Measurements from ENCODE around the gene ABHD12.
"Not testable (repeated sequence)": the region's sequence is repeated elsewhere in the genome, so short reads cannot be mapped to it uniquely, and the experiment has no call there.

The ABHD12 gene

DNA sequence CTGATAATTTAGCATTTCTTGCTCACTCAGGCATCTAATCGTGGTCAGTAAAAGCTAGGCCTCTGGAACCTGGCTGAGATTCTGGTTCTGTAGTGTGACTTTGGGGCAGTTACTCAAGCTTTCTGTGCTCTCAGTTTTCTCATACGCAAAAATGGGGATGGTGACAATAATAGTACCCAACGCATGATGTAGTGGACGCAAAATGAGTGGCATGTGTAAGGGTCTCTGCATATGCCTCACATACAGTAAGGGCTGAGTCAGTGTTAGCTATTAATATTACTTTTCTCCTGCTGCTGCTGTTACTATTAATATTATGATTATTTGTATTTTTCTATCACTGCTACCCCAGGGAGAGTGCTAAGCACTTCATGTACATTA lies 17.5 kb upstream of the ABHD12 start:
- Histone ChIP-seq H3K9me3 (replicated peaks in 1 of 2; ENCODE audit: control insufficient read depth in 2 of 2, insufficient read depth in 1 of 2, low read depth in 1 of 2, low read length in 2 of 2) (peaks cover 2 to 3% of the 10 kb centered on the region in 2 donors), H3K4ac (ENCODE audit: low read length) (no peak overlapping the region), H3K18ac (ENCODE audit: low read length) (no peak overlapping the region), H3K9ac (ENCODE audit: low read depth, low read length, poor library complexity) (no peak overlapping the region), H2BK5ac (ENCODE audit: low read length) (no peak overlapping the region), H3K36me3 (replicated peaks in 1 of 2; ENCODE audit: control insufficient read depth in 2 of 2, insufficient read depth in 2 of 2, low read length in 2 of 2) (peaks cover 3 to 39% of the 10 kb centered on the region in 2 donors), H2BK15ac (ENCODE audit: low read length) (no peak overlapping the region), H2AFZ (ENCODE audit: low read length) (peak overlapping the region; percentile 90), H2AK5ac (ENCODE audit: low read depth, low read length) (no peak overlapping the region), H3K79me1 (ENCODE audit: low read depth, low read length) (peaks cover 11% of the 10 kb centered on the region), H3K14ac (ENCODE audit: low read length) (no peak overlapping the region), H3K27ac (replicated peaks; ENCODE audit: low read length) (no peak overlapping the region), H4K91ac (ENCODE audit: low read depth, low read length, poor library complexity) (no peak overlapping the region), H3K4me3 (ENCODE audit: low read length in 2 of 2) (peak overlapping the region; percentile 83 to 95), H2BK120ac (ENCODE audit: low read depth, low read length) (no peak overlapping the region), H3K23ac (ENCODE audit: low read depth, low read length, poor library complexity) (no peak overlapping the region), H3K4me2 (ENCODE audit: insufficient read depth, low read length, poor library complexity, severe bottlenecking) (peak overlapping the region; percentile 65), H3K4me1 (ENCODE audit: control insufficient read depth in 2 of 2, insufficient read depth in 1 of 2, low read depth in 1 of 2, low read length in 2 of 2) (peaks cover 5% of the 10 kb centered on the region in 2 donors), H2BK12ac (ENCODE audit: low read length) (no peak overlapping the region), H3K27me3 (ENCODE audit: control insufficient read depth in 3 of 3, insufficient read depth in 3 of 3, low read depth in 1 of 3, low read length in 3 of 3) (no peaks in the 10 kb centered on the region), H4K8ac (ENCODE audit: low read depth, low read length) (no peak overlapping the region)
- no CpG with 5 or more reads among the region's 4 CpGs for WGBS, 2 donors (ENCODE audit: extremely low coverage in 2 of 2, insufficient read length in 2 of 2, insufficient replicate concordance in 1 of 2)
- DNase-seq (ENCODE audit: low spot score), result no peak

DNA sequence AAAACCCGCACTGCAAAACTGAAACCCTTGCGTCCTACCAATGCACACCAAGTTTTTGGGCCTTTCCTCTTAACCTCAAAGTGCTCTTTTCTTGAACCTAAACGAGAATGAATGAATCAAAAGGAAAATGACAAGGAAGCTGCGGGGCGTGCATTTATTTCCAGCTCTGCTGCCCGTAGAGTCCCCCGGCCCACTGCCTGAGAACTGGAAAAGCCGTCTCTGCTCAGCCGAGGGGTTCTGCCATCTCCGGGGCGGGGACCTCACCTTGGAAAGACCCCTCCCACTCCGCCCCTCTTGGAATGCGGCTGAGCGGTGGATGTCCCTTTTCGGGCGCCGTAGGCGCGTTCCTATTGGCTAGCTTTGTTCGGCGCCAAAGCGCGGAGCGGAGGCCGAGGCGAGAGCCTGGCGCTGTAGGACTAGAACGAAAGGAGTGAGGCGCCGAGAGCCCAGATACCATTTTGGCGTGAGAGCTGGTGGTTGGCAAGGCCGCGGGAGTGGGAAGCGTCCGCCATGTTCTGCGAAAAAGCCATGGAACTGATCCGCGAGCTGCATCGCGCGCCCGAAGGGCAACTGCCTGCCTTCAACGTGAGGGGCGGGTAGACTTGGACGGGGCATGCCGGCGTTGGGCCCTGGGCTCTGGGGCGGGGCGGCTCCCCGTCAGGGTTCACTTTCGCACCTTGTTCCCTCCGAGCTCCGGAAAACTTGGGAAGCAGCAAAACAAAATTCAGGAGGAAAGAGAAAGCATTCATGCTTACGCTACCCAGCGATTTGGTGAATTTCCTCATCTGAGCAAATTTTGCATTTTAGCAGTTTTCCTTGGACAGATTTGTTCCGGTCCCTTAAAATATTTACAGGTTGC lies 16.9 kb upstream of the ABHD12 start, which contains the start of gene GINS1:
TSS of gene GINS1 (plus strand) at position 363 of the 859 bp plus-strand sequence. CDS start at position 511, 148 bp downstream.
- peak within 1 kb of the TSS; percentile 65 for H3K4me2 ChIP-seq (ENCODE audit: insufficient read depth, low read length, poor library complexity, severe bottlenecking)
- H3K79me1 ChIP-seq (ENCODE audit: low read depth, low read length), result peaks cover 11% of the 10 kb centered on the region
- H3K9me3 ChIP-seq (replicated peaks in 1 of 2; ENCODE audit: control insufficient read depth in 2 of 2, insufficient read depth in 1 of 2, low read depth in 1 of 2, low read length in 2 of 2), result peaks cover 3 to 10% of the 10 kb centered on the region in 2 donors
- peak within 1 kb of the TSS; percentile 83 to 95 for H3K4me3 ChIP-seq (ENCODE audit: low read length in 2 of 2)
- peak within 1 kb of the TSS; percentile 90 for H2AFZ ChIP-seq (ENCODE audit: low read length)
- no peaks in the 10 kb centered on the region for H3K27me3 ChIP-seq (ENCODE audit: control insufficient read depth in 3 of 3, insufficient read depth in 3 of 3, low read depth in 1 of 3, low read length in 3 of 3)
- H4K91ac ChIP-seq (ENCODE audit: low read depth, low read length, poor library complexity), result no peak within 1 kb of the TSS
- no peak within 1 kb of the TSS for H2BK12ac ChIP-seq (ENCODE audit: low read length)
- no CpG with 5 or more reads among the region's 56 CpGs for WGBS, 2 donors (ENCODE audit: extremely low coverage in 2 of 2, insufficient read length in 2 of 2, insufficient replicate concordance in 1 of 2)
- peak within 1 kb of the TSS; percentile 12 for H2AK5ac ChIP-seq (ENCODE audit: low read depth, low read length)
- H3K14ac ChIP-seq (ENCODE audit: low read length), result peak within 1 kb of the TSS; percentile 87
- peak within 1 kb of the TSS; percentile 74 for H3K27ac ChIP-seq (replicated peaks; ENCODE audit: low read length)
- no peak within 1 kb of the TSS for H2BK5ac ChIP-seq (ENCODE audit: low read length)
- no peak within 1 kb of the TSS for H2BK120ac ChIP-seq (ENCODE audit: low read depth, low read length)
- H3K4me1 ChIP-seq (ENCODE audit: control insufficient read depth in 2 of 2, insufficient read depth in 1 of 2, low read depth in 1 of 2, low read length in 2 of 2), result peaks cover 5% of the 10 kb centered on the region in 2 donors
- peak within 1 kb of the TSS; percentile 96 for H3K9ac ChIP-seq (ENCODE audit: low read depth, low read length, poor library complexity)
- no peak within 1 kb of the TSS for H3K4ac ChIP-seq (ENCODE audit: low read length)
- peak; percentile 88 for DNase-seq (ENCODE audit: low spot score)
- H3K36me3 ChIP-seq (replicated peaks in 1 of 2; ENCODE audit: control insufficient read depth in 2 of 2, insufficient read depth in 2 of 2, low read length in 2 of 2), result peaks cover 3 to 33% of the 10 kb centered on the region in 2 donors
- peak within 1 kb of the TSS; percentile 76 for H3K23ac ChIP-seq (ENCODE audit: low read depth, low read length, poor library complexity)
- no peak within 1 kb of the TSS for H2BK15ac ChIP-seq (ENCODE audit: low read length)
- peak within 1 kb of the TSS; percentile 94 for H3K18ac ChIP-seq (ENCODE audit: low read length)
- H4K8ac ChIP-seq (ENCODE audit: low read depth, low read length), result no peak within 1 kb of the TSS

DNA sequence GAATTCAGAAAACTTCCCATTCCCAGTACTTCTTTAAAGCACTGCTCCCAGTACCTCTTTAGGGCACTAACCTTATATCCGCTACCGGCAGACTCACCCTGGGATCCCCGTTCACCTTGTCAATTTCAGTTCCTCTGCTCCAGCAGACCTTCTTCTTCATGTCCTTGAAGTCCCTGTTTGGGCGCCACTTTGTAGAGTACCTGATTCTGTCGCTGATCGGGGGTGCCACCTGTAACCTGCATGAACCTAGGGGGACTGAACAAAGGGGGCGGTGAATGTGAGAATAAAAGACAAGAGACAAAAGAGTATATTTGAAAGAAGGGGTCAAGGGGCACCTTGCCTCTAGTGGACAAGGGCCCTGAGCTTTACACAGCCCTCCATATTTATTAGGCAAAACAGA lies 11.9 kb upstream of the ABHD12 start:
- no CpG with 5 or more reads among the region's 7 CpGs for WGBS, 2 donors (ENCODE audit: extremely low coverage in 2 of 2, insufficient read length in 2 of 2, insufficient replicate concordance in 1 of 2)
- no peak overlapping the region for H3K4me3 ChIP-seq (ENCODE audit: low read length in 2 of 2)
- no peak overlapping the region for H2BK15ac ChIP-seq (ENCODE audit: low read length)
- no peak for DNase-seq (ENCODE audit: low spot score)
- no peak overlapping the region for H2BK120ac ChIP-seq (ENCODE audit: low read depth, low read length)
- no peak overlapping the region for H3K4me2 ChIP-seq (ENCODE audit: insufficient read depth, low read length, poor library complexity, severe bottlenecking)
- no peak overlapping the region for H3K4ac ChIP-seq (ENCODE audit: low read length)
- no peak overlapping the region for H3K9ac ChIP-seq (ENCODE audit: low read depth, low read length, poor library complexity)
- H3K27me3 ChIP-seq (ENCODE audit: control insufficient read depth in 3 of 3, insufficient read depth in 3 of 3, low read depth in 1 of 3, low read length in 3 of 3), result no peaks in the 10 kb centered on the region
- H3K23ac ChIP-seq (ENCODE audit: low read depth, low read length, poor library complexity), result no peak overlapping the region
- H4K8ac ChIP-seq (ENCODE audit: low read depth, low read length), result no peak overlapping the region
- peaks cover 0 to 2% of the 10 kb centered on the region in 2 donors for H3K4me1 ChIP-seq (ENCODE audit: control insufficient read depth in 2 of 2, insufficient read depth in 1 of 2, low read depth in 1 of 2, low read length in 2 of 2)
- no peaks in the 10 kb centered on the region for H3K36me3 ChIP-seq (replicated peaks in 1 of 2; ENCODE audit: control insufficient read depth in 2 of 2, insufficient read depth in 2 of 2, low read length in 2 of 2)
- no peak overlapping the region for H2BK5ac ChIP-seq (ENCODE audit: low read length)
- no peak overlapping the region for H2AK5ac ChIP-seq (ENCODE audit: low read depth, low read length)
- no peaks in the 10 kb centered on the region for H3K79me1 ChIP-seq (ENCODE audit: low read depth, low read length)
- no peak overlapping the region for H3K27ac ChIP-seq (replicated peaks; ENCODE audit: low read length)
- H3K18ac ChIP-seq (ENCODE audit: low read length), result no peak overlapping the region
- H3K9me3 ChIP-seq (replicated peaks in 1 of 2; ENCODE audit: control insufficient read depth in 2 of 2, insufficient read depth in 1 of 2, low read depth in 1 of 2, low read length in 2 of 2), result peaks cover 3 to 18% of the 10 kb centered on the region in 2 donors
- H4K91ac ChIP-seq (ENCODE audit: low read depth, low read length, poor library complexity), result no peak overlapping the region
- no peak overlapping the region for H2BK12ac ChIP-seq (ENCODE audit: low read length)
- no peak overlapping the region for H3K14ac ChIP-seq (ENCODE audit: low read length)
- H2AFZ ChIP-seq (ENCODE audit: low read length), result no peak overlapping the region

DNA sequence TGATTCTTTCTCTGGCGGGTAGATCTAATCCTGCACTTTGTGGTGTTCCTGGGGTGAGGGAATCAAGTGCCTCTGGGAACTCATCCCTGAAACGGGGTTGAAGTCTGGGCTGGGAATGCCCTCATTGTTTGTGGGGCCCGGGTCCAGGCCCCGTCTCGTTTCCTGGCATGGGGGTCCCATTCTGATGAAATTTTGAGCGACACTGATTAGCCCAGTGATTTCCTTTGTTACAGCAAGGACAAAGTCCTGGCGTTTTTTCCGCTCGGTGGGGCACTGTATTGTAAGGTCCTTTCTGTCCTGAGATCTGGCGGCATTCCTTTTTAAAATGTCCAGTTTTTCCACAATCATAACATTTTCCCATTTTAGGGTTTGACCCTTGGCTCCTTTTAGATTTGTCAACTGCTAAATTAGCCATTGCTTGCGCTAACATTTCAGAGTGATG lies 9.7 kb upstream of the ABHD12 start:
- H4K91ac ChIP-seq (ENCODE audit: low read depth, low read length, poor library complexity); H2BK120ac ChIP-seq (ENCODE audit: low read depth, low read length); H3K79me1 ChIP-seq (ENCODE audit: low read depth, low read length); H3K36me3 ChIP-seq (replicated peaks in 1 of 2; ENCODE audit: control insufficient read depth in 2 of 2, insufficient read depth in 2 of 2, low read length in 2 of 2); H3K9ac ChIP-seq (ENCODE audit: low read depth, low read length, poor library complexity); H2BK12ac ChIP-seq (ENCODE audit: low read length); H4K8ac ChIP-seq (ENCODE audit: low read depth, low read length); H2AK5ac ChIP-seq (ENCODE audit: low read depth, low read length); H3K4me3 ChIP-seq (ENCODE audit: low read length in 2 of 2); H3K23ac ChIP-seq (ENCODE audit: low read depth, low read length, poor library complexity); DNase-seq (ENCODE audit: low spot score); H2BK15ac ChIP-seq (ENCODE audit: low read length); H3K14ac ChIP-seq (ENCODE audit: low read length); H3K4ac ChIP-seq (ENCODE audit: low read length); H3K27ac ChIP-seq (replicated peaks; ENCODE audit: low read length); H3K4me2 ChIP-seq (ENCODE audit: insufficient read depth, low read length, poor library complexity, severe bottlenecking); H3K4me1 ChIP-seq (ENCODE audit: control insufficient read depth in 2 of 2, insufficient read depth in 1 of 2, low read depth in 1 of 2, low read length in 2 of 2); H2BK5ac ChIP-seq (ENCODE audit: low read length); H3K18ac ChIP-seq (ENCODE audit: low read length); H3K27me3 ChIP-seq (ENCODE audit: control insufficient read depth in 3 of 3, insufficient read depth in 3 of 3, low read depth in 1 of 3, low read length in 3 of 3): not testable (repeated sequence)
- H3K9me3 ChIP-seq (replicated peaks in 1 of 2; ENCODE audit: control insufficient read depth in 2 of 2, insufficient read depth in 1 of 2, low read depth in 1 of 2, low read length in 2 of 2), result peaks cover 3 to 18% of the 10 kb centered on the region in 2 donors
- peak overlapping the region; percentile 79 for H2AFZ ChIP-seq (ENCODE audit: low read length)
- WGBS, 2 donors (ENCODE audit: extremely low coverage in 2 of 2, insufficient read length in 2 of 2, insufficient replicate concordance in 1 of 2), result no CpG with 5 or more reads among the region's 11 CpGs
